Inflammatory macrophage (primary cell): ENCODE results near the gene INTS6L.
"Not testable (repeated sequence)": the region's sequence is repeated elsewhere in the genome, so short reads cannot be mapped to it uniquely, and the experiment has no call there.

ENCODE experiments used
- DNase-seq, 2 donors: peaks; one replicate each; pipeline ENCODE4 v3.0.0-alpha.2; 2020 to 2022

Gene INTS6L

DNA sequence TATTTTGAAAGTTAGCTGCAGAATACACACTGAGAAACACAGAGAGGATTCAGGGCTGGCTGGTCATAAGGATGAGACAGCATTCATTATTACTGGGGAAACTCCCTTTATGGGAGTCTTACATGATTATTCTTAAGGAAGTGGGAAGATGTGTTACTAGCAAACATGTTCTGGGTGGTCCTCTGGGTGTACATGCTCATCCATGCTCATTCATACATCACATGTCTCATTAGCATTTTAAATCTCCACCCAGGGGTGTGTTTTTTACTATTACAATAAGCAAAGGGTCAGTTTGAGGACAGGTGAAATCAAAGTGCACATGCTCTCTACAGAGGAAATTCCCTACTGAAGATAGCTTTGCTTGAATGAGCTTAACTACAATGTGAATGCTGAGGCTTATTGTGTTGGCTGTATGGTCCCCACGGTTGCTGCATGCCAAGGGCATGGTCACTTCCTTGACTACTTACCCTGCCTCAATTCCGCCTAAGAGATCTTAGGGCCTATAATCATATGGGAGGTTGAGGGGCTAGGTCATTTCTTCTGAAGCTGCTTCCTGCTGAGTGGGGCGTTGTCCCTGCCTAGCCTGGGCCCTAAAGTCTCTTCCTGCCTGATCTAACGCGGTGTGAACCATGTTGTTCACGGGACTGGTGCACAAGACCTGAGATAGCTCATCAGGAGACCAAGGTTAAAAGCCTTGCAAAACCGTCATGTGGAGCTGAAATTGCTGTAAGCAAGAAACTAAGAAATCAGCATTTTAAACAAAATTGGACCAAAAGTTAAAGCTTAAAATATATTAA, 104.1 kb downstream of the INTS6L start:
- DNase-seq: not testable (repeated sequence)

DNA sequence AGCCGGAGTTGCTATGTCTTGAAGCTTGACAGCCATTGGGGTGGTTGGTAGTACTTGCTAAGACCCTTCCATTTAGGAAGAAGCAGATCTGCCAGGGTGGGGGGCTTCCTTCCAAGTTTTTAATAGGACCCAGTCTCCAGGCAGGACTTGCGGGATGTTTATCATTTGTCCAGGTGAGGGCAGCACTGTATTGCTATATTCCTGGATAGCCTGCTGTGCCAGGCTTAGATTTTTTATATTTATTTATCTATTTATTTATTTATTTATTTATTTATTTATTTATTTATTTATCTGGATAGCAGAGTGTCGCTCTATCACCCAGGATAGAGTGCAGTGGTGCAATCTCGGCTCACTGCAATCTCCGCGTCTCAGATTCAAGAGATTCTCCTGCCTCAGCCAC, 105.5 kb downstream of the INTS6L start:
- no peak for DNase-seq

DNA sequence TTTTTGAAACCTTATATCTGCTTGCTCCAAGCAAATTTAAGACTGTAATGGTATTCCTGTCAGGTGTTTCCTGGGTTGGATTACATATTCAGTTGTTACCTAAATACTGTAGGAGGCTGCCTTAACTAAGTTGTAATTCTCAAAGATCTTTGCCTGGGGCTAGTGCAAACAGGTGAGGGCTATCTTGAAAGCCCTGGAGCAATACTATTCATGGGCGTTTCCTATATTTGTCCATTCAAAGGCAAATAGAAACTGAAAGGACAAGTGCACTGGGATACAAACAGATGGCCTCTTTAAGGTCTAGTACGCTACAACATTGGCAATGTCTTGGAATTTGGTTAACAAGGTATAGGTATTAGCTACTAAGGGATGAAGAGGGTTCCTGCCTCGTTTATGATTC, 108.9 kb downstream of the INTS6L start:
- DNase-seq: no peak
